ENCODE results near the gene TAF15. TPM values are rescaled to one million over a fixed set of nuclear protein-coding genes. Genes with fewer than 3 reads are reported as not detected.

Gene TAF15
- total RNA-seq, 1 donor from 2014 or later = 72.8 TPM

GRCh38 chr17:35872196-35872980 lies 63.1 kb downstream of the TAF15 start:
- DNase-seq = no peak

DNA sequence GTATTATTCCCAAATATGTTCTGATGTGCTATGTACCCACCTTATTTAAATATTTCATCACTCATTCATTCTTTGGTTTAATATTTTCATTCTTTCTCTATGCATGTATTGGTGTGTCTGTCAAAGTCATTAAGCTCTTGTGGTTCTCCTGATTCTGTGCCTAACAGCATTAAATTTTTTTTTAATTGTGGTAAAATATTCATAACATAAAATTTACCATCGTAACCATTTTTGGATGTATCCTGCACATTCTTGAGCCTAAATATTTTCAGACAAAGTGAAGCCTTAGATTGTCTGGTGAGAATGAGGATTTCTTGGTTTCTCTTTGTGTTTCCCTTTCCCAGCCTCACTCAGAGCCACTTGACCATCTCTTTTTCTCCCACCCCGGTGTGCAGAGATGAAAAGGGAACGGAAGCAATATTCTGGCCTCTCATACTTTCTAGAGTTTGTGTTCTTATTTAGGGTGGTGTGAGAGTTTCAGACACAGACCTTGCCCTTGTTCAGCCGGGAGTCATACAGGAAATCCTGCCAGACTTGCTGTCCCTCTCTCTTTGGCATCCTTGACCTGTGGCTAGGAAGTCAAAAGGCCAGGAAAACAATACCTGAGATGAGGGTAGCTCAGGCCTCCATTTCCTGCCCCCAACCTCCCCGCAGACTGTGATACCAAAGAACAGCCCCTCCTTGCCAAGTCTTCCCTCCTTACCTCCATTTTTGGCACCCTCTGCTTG lies 66.0 kb downstream of the TAF15 start:
- no peak for DNase-seq

GRCh38 chr17:35875800-35876139 lies 66.5 kb downstream of the TAF15 start:
- no peak for DNase-seq

DNA sequence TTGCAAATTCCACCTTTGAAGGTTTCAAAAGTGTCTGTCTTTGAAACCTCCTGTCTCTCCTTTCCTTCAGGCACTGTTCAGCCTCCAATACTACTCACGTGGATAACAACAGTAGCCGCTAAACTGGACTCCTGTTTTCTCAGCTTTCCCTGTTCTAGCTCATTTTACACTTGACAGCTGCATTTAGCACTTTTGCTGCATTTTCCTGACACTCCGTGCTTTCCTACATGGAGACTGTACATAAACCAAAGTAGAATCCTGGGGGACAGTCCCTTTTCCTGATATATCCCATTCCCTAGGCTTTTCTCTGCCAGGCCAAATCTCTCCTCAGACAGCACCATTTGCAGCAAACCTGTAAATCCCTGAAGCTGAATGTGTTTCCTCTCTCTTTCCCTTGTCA lies 67.2 kb downstream of the TAF15 start:
- no peak for DNase-seq

- no peak for DNase-seq
Observed at GRCh38 chr17:35877345-35878029, 68.2 kb downstream of the TAF15 start.

DNA sequence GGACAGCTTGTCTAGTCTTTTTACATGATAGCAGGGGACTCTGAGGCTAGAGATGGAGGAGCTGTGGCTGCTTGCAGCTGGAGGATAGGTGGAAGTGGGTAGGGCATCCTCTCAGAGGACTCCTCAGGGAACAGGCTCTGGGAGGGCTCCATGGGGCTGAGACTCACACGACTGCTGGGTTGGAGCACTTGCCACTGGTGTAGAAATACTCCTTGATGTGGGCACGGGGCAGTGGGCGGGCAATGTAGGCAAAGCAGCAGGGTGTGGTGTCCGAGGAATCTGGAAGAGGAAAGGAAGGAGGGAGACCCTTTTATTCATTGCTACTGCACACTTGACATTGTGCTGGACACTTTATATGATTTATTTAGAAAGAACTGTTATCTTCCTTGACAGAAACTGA lies 69.1 kb downstream of the TAF15 start:
- no peak for DNase-seq

GRCh38 chr17:35879773-35880654 lies 70.7 kb downstream of the TAF15 start, which contains the start of gene CCL5:
CCL5 (minus strand) TSS chr17:35880360.
- no peak for DNase-seq

GRCh38 chr17:35889241-35889640 lies 80.0 kb downstream of the TAF15 start:
- no peak for DNase-seq

- DNase-seq = no peak
Observed at GRCh38 chr17:35889818-35890773, 80.8 kb downstream of the TAF15 start.

DNA sequence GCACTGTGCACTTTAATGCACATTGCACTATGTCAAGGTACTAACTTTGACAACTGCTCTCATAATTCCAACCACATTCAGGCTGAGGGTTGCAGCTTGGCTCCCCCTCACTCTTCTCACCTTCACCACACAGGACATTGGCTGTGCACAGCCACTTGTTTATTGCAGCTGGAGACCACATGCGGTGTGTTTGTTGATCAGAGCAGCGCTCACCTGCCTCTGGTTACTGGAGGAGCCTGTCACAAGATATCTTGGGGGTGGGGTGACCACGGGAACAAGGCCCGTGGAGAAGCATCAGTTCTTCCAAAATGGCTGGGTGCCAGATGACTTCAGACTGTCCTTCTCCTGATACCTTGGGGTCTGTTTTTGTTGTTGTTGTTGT lies 81.5 kb downstream of the TAF15 start:
- DNase-seq = no peak

- no peak for DNase-seq
Observed at GRCh38 chr17:35891269-35891668, 82.0 kb downstream of the TAF15 start.

GRCh38 chr17:35892091-35893035 lies 83.1 kb downstream of the TAF15 start:
- no peak for DNase-seq

GRCh38 chr17:35893751-35894150 lies 84.5 kb downstream of the TAF15 start:
- DNase-seq = no peak

DNA sequence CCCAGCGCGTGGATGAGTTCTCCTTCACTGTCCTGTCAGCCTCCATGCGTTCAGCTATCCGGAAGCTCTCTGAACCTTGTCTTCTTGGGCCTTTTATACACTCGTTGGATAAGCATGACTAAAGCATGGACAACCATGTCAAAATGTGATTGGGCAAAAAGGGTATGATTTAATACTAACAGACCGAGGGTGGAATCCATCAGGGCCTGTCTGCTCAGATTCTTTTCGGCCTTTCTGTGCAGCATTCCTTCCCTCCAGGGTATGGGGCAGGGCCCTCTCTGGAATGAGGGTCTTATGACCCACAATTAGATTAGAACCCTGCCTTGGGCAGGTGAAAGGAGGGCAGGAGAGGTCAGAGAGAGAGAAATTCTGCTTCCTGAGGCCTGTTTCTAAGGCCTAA lies 84.9 kb downstream of the TAF15 start:
- no peak for DNase-seq

GRCh38 chr17:35895636-35896587 lies 86.6 kb downstream of the TAF15 start:
- DNase-seq = no peak

All from occipital lobe (tissue), 2 donors.